C4-2B (cell line): ENCODE measurements around the gene FAM9C.

Source experiments
- ZFX ChIP-seq: fragments of 450-650 bp; IDR thresholded peaks from 2 replicates; pipeline ENCODE4 v1.6.1; 2017
- TF ChIP-seq, protein P1 (sequence below): fragments of 450-650 bp; conservative IDR thresholded peaks from 2 replicates; pipeline ENCODE4 v1.5.1; 2017; ENCODE audit warnings: mild to moderate bottlenecking

GRCh38 chrX:13008189-13008533 is 36.3 kb downstream of the FAM9C start:
- TF ChIP-seq ZFX, result no peak
- TF ChIP-seq, protein P1, sequence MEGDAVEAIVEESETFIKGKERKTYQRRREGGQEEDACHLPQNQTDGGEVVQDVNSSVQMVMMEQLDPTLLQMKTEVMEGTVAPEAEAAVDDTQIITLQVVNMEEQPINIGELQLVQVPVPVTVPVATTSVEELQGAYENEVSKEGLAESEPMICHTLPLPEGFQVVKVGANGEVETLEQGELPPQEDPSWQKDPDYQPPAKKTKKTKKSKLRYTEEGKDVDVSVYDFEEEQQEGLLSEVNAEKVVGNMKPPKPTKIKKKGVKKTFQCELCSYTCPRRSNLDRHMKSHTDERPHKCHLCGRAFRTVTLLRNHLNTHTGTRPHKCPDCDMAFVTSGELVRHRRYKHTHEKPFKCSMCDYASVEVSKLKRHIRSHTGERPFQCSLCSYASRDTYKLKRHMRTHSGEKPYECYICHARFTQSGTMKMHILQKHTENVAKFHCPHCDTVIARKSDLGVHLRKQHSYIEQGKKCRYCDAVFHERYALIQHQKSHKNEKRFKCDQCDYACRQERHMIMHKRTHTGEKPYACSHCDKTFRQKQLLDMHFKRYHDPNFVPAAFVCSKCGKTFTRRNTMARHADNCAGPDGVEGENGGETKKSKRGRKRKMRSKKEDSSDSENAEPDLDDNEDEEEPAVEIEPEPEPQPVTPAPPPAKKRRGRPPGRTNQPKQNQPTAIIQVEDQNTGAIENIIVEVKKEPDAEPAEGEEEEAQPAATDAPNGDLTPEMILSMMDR, result no peak
